ENCODE measurements around the gene USP48.

The USP48 gene

GRCh38 chr1:21706151-21706835 lies 76.7 kb downstream of the USP48 start (continued):
- TF ChIP-seq ZNF302 (tag by site-specific recombination; IDR thresholded peaks at IDR 0.05; ENCODE audit: low read depth) (no peak), ATF2 (tag by site-specific recombination; IDR thresholded peaks at IDR 0.05; ENCODE audit: low read depth) (no peak), ZFP41 (tag by site-specific recombination; IDR thresholded peaks at IDR 0.05; ENCODE audit: borderline replicate concordance) (no peak), ZNF280D (tag by site-specific recombination; IDR thresholded peaks at IDR 0.05) (no peak), ZBTB21 (tag by site-specific recombination; IDR thresholded peaks at IDR 0.05) (no peak), ZNF658 (tag by site-specific recombination; IDR thresholded peaks at IDR 0.05) (no peak), ZNF114 (tag by site-specific recombination; IDR thresholded peaks at IDR 0.05) (no peak), ZNF48 (tag by site-specific recombination; IDR thresholded peaks at IDR 0.05) (no peak), ZNF112 (tag by site-specific recombination; IDR thresholded peaks at IDR 0.05) (no peak), ZNF747 (tag by site-specific recombination; IDR thresholded peaks at IDR 0.05) (no peak), ZNF121 (tag by site-specific recombination; IDR thresholded peaks at IDR 0.05) (no peak), ZNF791 (tag by site-specific recombination; IDR thresholded peaks at IDR 0.05) (no peak), SETDB1 (IDR thresholded peaks at IDR 0.05; ENCODE audit: insufficient read length, low read length) (no peak), ZNF16 (tag by site-specific recombination; IDR thresholded peaks at IDR 0.05; ENCODE audit: low read depth) (no peak), ZNF521 (tag by site-specific recombination; IDR thresholded peaks at IDR 0.05) (no peak), ZBTB48 (tag by site-specific recombination; IDR thresholded peaks at IDR 0.05) (no peak), PRDM1 (tag by site-specific recombination; IDR thresholded peaks at IDR 0.05) (peak; percentile 75), ZNF660 (tag by site-specific recombination; IDR thresholded peaks at IDR 0.05) (0 out of 2 replicates have a peak, but pooled peaks have one; percentile 37), ZNF341 (tag by site-specific recombination; IDR thresholded peaks at IDR 0.05; ENCODE audit: low read depth) (no peak), ZNF548 (tag by site-specific recombination; IDR thresholded peaks at IDR 0.05) (no peak), ZNF335 (tag by site-specific recombination; conservative IDR thresholded peaks at IDR 0.05) (no peak), ZNF146 (tag by site-specific recombination; IDR thresholded peaks at IDR 0.05) (no peak)
- TF ChIP-seq, protein P1, sequence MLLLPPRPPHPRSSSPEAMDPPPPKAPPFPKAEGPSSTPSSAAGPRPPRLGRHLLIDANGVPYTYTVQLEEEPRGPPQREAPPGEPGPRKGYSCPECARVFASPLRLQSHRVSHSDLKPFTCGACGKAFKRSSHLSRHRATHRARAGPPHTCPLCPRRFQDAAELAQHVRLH (tag by site-specific recombination; IDR thresholded peaks at IDR 0.05) = no peak
- TF ChIP-seq, protein P2, sequence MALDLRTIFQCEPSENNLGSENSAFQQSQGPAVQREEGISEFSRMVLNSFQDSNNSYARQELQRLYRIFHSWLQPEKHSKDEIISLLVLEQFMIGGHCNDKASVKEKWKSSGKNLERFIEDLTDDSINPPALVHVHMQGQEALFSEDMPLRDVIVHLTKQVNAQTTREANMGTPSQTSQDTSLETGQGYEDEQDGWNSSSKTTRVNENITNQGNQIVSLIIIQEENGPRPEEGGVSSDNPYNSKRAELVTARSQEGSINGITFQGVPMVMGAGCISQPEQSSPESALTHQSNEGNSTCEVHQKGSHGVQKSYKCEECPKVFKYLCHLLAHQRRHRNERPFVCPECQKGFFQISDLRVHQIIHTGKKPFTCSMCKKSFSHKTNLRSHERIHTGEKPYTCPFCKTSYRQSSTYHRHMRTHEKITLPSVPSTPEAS (tag by site-specific recombination; IDR thresholded peaks at IDR 0.05) = no peak
- TF ChIP-seq, protein P3, sequence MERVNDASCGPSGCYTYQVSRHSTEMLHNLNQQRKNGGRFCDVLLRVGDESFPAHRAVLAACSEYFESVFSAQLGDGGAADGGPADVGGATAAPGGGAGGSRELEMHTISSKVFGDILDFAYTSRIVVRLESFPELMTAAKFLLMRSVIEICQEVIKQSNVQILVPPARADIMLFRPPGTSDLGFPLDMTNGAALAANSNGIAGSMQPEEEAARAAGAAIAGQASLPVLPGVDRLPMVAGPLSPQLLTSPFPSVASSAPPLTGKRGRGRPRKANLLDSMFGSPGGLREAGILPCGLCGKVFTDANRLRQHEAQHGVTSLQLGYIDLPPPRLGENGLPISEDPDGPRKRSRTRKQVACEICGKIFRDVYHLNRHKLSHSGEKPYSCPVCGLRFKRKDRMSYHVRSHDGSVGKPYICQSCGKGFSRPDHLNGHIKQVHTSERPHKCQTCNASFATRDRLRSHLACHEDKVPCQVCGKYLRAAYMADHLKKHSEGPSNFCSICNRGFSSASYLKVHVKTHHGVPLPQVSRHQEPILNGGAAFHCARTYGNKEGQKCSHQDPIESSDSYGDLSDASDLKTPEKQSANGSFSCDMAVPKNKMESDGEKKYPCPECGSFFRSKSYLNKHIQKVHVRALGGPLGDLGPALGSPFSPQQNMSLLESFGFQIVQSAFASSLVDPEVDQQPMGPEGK (tag by site-specific recombination; IDR thresholded peaks at IDR 0.05) = peak; percentile 30; the same call in 1 of the 2 replicates
- TF ChIP-seq, protein P4, sequence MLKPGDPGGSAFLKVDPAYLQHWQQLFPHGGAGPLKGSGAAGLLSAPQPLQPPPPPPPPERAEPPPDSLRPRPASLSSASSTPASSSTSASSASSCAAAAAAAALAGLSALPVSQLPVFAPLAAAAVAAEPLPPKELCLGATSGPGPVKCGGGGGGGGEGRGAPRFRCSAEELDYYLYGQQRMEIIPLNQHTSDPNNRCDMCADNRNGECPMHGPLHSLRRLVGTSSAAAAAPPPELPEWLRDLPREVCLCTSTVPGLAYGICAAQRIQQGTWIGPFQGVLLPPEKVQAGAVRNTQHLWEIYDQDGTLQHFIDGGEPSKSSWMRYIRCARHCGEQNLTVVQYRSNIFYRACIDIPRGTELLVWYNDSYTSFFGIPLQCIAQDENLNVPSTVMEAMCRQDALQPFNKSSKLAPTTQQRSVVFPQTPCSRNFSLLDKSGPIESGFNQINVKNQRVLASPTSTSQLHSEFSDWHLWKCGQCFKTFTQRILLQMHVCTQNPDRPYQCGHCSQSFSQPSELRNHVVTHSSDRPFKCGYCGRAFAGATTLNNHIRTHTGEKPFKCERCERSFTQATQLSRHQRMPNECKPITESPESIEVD (tag by site-specific recombination; IDR thresholded peaks at IDR 0.05) = no peak
- TF ChIP-seq, protein P5, sequence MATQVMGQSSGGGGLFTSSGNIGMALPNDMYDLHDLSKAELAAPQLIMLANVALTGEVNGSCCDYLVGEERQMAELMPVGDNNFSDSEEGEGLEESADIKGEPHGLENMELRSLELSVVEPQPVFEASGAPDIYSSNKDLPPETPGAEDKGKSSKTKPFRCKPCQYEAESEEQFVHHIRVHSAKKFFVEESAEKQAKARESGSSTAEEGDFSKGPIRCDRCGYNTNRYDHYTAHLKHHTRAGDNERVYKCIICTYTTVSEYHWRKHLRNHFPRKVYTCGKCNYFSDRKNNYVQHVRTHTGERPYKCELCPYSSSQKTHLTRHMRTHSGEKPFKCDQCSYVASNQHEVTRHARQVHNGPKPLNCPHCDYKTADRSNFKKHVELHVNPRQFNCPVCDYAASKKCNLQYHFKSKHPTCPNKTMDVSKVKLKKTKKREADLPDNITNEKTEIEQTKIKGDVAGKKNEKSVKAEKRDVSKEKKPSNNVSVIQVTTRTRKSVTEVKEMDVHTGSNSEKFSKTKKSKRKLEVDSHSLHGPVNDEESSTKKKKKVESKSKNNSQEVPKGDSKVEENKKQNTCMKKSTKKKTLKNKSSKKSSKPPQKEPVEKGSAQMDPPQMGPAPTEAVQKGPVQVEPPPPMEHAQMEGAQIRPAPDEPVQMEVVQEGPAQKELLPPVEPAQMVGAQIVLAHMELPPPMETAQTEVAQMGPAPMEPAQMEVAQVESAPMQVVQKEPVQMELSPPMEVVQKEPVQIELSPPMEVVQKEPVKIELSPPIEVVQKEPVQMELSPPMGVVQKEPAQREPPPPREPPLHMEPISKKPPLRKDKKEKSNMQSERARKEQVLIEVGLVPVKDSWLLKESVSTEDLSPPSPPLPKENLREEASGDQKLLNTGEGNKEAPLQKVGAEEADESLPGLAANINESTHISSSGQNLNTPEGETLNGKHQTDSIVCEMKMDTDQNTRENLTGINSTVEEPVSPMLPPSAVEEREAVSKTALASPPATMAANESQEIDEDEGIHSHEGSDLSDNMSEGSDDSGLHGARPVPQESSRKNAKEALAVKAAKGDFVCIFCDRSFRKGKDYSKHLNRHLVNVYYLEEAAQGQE (tag by site-specific recombination; IDR thresholded peaks at IDR 0.05) = peak; percentile 88
